Left cardiac atrium (tissue), 4 donors: ENCODE results near the gene FADS2. TPM values are rescaled to one million over a fixed set of nuclear protein-coding genes. Genes with fewer than 3 reads are reported as not detected.

ENCODE experiments used
- ATAC-seq, 2 donors: fragments of 200-7000 bp; cut with Tn5 transposase; one replicate each; pipeline ENCODE4 v1.9.1; 2020; ENCODE audit warnings: mild to moderate bottlenecking in 2 of 2, moderate library complexity in 2 of 2
- DNase-seq: peaks from one replicate; pipeline ENCODE4 v3.0.0-alpha.2; 2020
- intact Hi-C, 2 donors: fragments of 100-400 bp; cut with DNase I; formaldehyde crosslinking; loops; one replicate each; pipeline versions ENCODE4 v1.14.1 to v1.15.1; 2022 to 2023
- long read RNA-seq: library from polyadenylated mRNA; unstranded; transcript quantifications from one replicate; pipeline ENCODE4 v2.0.0, GENCODE V29; 2021
- total RNA-seq, 2 donors: library from RNA; stranded (reverse); fragmentation: NEBNext Ultra II Directional; extraction: Animal tissue kit (Norgen Biotek cat#: 25700); gene quantifications; one replicate each; pipeline ENCODE4 v1.2.1, GENCODE V29; 2021
- donor health status: DM: no; HTN: yes; CAD: no.
- donor health status: DM: no; HTN: yes; CAD: no; lungs with severe emphysema.
- donor health status: DM: yes; HTN: yes; CAD: no.
- donor health status: Dilated cardiomyopathy.

FADS2 gene
- 10 to 100 TPM; 26.3 to 67.5 TPM for total RNA-seq
- long read RNA-seq, full-length matches to known transcripts: 6 of 16 reads
- long read RNA-seq, partial matches to known transcripts: 6 of 16 reads
- long read RNA-seq, other reads (novel, unspliced or antisense): 4 of 16 reads

DNA sequence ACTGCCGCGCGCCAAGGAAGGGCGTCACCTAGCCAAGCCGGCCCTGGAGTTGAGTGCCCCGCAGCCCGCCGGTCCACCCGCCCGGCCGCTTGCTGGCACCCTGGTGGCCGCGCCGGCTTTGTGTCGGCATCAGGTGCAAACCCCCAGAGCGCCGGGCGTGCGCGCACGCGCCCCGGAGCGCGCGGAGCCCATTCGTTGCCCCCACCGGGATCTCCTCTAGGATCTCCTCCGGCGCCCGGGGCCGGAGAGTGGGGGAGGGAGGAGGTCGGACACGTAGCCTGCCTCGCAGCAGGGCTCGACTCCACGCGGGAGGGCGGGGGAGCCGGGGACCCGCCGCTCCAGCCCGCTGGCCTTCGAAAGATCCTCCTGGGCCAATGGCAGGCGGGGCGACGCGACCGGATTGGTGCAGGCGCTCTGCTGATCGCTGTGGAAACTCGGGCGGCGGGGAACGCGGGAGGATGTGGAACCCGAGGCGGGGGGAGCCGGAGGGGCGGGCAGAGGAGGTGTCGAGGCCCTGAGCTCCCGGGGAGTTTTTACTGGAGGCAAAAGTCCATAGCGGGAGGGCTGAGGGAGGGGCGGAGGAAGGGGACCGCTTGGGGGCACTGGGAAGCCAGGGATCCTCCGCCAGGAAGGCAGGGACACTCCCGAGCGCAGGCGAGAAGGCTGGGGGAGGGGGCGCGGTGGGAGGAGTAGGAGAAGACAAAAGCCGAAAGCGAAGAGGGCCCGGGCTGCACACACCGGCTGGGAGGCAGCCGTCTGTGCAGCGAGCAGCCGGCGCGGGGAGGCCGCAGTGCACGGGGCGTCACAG, at the start of gene FADS2:
FADS2 (plus strand) TSS at position 730 of the 808 bp plus-strand sequence. CDS start 91 bp downstream, outside the sequence.
- intact Hi-C loops: no loop called here
- ATAC-seq: peak; percentile 89 to 91

DNA sequence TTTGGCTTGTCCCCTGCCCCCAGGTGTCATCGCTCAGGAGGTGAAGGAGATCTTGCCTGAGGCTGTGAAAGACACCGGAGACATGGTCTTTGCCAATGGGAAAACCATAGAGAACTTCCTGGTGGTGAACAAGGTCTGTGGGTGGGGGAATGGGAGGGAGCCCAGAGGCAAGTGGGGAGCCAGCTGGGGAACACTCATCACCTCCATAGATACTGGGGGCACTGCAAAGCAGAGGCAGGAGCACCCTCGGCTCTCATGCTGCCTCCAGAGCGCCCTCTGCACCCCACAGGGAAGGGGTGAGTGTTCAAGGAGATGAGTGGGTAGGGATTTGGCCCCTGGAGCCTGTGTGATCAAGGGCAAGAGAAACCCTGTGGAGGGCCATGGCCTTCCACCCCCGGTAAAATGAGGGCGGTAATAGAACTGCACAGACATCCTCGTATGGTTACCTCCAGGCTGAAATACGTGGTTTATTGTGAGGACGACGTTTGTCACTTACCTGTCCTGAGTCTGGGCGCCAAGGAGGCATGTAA, 49.7 kb upstream of the FADS2 start:
- intact Hi-C loops: no loop called here
- ATAC-seq (no peak), DNase-seq (no peak)

More for the DNA sequence above, at the start of gene FADS2:
- peak; percentile 92 for DNase-seq

DNA sequence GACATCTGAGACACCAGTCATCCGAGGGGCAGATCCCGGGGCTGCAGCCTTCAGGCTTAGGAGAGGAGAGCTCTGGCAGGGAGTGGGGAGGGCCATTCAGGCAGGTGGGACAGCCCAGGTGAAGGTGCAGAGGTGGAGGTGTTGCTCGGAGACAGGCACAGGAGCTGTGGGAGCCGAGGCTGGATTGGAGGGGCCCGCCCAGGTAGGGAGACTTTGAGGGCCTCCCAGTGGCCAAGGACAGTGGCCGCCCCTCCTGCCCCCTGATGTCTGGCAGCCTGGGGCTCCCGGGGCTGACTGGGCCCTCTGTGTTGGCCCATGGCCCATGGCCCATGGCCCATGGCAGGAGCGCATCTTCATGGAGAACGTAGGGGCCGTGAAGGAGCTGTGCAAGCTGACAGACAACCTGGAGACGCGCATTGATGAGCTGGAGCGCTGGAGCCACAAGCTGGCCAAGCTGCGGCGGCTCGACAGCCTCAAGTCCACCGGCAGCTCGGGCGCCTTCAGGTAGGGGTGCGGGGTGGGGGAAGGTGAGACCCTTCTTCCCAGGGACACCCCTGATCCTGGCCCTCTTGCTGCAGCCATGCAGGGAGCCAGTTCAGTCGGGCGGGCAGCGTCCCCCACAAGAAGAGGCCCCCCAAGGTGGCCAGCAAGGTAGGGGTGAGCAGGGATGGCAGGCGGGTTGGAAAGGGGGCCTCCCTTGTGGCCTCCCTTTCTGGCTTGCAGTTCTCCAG, 49.0 kb upstream of the FADS2 start:
- intact Hi-C loops: no loop called here
- ATAC-seq: no peak
- no peak for DNase-seq

DNA sequence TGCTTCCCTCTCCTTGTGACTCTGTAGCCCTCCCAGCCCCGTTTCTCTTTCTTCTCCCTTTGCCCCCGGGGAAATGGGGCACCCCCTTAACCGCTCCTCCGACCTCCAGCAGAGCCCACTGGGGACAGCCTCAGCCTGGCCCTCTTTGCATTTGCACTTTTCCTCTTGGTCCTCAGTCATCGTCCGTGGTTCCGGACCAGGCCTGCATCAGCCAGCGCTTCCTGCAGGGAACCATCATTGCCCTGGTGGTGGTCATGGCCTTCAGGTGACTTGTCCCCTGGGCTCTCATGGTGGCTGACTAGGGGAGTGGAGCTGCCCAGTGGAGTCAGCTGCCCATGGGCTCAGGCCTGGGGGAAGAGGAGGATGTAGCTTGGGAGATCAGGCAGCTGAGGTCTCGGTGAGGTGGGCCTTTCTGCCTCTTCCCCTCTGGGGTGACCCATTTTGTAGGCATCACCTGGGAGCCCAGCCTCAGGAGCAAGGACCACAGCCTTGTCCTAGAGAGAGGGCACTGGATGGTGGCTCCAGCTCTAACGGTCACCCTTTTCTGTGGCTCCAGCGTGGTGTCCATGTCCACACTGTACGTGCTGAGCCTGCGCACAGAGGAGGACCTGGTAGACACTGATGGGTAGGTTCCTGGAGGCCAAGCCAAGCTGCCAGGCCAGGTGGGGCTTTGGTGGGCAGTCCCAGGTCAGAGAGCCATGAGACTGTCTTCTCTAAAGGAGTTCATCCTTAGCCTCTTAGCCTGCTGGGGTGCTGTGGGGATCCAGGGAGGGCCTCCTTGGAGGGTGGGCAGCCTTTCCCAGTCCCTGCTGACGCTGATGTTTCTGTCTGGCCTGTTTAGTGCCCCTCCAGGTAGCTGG, 48.2 kb upstream of the FADS2 start:
- DNase-seq (no peak), ATAC-seq (no peak)
- intact Hi-C loops: no loop called here

DNA sequence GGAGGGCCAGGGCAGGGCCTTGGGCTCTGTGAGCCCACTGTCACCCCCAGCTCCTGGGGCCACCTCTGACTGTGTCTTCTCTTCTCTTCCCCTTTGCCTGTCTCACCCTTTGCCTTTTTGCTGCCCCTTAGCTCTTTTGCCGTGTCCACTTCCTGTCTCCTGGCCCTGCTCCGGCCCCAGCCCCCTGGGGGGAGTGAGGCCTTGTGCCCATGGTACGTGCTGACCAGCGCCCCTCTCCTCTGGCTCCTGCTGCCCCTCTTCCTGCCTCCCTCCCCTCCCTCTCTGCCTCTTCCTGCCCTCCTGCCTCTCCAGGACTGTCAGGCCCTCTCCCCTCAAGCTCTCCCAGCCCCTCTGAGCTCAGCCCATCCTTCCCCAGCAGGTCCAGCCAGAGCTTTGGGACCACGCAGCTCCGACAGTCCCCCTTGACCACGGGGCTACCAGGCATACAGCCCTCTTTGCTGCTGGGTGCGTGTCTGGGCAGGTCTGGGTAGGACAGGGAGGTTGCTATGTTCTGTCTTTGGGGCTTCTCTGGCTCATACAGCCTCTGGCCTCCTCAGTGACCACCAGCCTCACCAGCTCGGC, 47.4 kb upstream of the FADS2 start:
- intact Hi-C loops: no loop called here
- no peak for ATAC-seq

DNA sequence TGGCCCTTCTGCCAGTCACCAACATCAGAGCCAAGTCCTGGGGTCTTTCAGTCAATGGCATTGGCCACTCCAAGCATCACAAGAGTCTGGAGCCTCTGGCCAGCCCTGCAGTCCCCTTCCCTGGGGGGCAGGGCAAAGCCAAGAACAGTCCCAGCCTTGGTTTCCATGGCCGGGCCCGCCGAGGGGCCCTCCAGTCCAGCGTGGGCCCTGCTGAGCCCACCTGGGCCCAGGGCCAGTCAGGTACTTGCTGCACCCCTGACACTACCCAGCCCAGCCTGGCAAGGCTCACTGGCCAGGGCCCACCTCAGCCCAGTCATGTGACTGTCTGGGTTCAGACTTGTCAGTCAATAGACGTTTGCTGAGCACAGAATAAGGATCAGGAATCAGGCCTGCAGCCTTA, 46.5 kb upstream of the FADS2 start:
- intact Hi-C loops: no loop called here
- ATAC-seq: no peak
- DNase-seq: no peak

More for the DNA sequence above, 47.4 kb upstream of the FADS2 start:
- no peak for DNase-seq

DNA sequence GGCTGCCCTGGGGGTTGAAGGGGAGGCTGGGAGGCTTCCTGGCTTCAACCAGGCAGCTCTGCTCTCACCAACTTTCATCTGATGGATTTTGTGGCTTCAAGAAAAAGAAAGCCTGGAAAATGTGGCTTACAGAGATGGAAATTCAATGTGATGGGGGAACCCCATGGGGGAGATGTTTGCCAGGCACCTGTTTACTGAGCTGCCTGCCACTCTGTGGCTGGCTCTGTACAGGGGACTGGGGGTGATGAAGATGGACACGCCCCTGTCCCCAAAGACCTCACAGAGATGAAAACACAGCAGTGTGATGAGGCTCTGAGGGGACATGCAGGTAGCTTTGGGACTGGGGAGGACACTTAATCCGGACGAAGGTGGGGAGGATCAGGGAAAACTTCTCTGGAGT, 45.8 kb upstream of the FADS2 start:
- intact Hi-C loops: no loop called here
- ATAC-seq (no peak), DNase-seq (no peak)

DNA sequence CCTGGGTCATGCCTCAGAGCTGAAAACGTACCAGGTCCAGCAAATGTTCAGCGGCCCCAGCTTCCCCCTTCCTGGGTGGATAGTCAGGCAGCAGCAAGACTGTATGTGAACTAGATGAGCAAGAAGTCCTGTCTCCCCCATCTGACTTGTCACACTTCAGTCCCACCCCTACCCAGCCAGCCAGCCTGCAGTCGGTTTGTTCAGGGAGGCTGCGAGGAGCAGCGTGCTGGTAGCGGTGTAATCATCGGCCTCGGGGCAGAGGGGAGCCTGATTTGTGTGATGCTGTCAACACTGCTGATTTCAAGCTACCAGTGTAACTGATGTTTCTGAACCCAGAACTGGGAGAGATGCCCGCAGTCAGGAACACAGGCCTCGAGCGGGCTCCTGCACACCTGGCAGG, 45.3 kb upstream of the FADS2 start:
- no peak for ATAC-seq
- intact Hi-C loops: no loop called here
- no peak for DNase-seq

DNA sequence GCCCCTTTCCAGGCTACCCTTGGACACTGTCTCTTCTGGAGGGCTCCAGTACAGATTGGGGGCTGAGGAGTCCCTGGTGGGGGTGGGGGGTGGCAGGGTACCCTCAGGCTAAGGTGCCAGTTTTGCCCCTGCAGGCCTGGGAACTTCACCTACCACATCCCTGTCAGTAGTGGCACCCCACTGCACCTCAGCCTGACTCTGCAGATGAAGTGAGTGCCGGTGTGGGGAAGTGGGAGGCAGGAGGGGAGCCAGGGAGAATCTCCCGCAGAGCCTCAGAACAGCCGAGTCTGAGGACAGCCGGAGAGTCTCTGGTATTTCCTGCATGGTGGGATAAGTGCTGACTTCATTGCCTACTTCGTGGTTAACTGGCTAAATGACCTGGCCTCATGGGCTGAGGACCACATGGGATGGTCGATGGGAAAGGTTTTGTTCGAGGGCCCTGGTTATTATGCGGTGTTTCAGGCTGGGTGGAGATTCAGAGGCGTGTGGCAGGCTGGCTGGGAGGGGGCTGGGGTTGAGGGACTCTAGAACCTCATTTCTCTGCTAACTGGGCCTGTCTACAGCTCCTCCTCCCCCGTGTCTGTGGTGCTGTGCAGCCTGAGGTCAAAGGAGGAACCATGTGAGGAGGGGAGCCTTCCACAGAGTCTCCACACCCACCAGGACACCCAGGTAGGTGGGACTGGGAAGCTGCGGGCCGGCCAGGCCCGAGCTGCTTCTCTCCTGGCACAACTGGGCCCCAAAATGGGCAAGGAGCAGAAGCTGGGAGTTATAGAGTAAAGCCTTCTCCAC, 44.2 kb upstream of the FADS2 start:
- ATAC-seq (no peak), DNase-seq (no peak)
- intact Hi-C loops: no loop called here

DNA sequence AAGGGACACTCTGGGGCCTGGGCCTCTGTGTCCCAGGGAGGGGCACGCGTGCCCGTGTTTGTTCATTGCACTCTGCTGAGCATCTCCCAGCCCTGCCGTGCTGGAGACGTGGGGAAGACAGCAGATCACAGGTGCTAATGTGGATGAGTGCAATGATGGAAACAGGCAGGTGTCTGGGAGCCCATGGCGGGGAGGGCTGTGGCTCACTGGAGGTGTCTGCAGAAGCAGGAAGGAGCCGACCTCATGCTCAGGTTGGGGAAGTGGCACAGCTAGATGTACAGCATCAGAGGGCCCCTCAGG, 43.6 kb upstream of the FADS2 start:
- ATAC-seq (no peak), DNase-seq (no peak)
- intact Hi-C loops: no loop called here

DNA sequence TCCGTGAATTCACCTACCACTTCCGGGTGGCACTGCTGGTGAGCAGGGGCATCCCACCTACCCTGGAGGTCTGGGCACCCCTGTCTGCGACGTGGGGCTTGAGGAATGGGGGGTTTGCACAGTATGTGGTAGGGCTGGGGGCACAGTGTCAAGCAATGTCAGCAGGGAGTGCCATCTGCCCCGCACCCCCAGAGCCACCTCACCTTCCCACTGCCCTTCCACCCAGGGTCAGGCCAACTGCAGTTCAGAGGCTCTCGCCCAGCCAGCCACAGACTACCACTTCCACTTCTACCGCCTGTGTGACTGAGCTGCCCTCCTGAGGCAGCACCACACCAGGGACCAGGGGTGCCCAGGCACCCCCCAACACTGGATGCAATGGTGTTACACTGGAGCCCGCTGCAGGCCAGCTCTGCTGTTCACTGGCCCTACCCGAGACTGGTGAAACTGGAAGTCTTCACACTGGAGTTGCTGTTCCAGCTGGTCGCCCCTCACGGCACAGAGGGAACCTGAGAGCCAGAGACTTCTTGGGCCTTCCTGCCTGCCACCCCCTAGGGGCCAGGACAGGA, 42.2 kb upstream of the FADS2 start:
- intact Hi-C loops: no loop called here
- DNase-seq (no peak), ATAC-seq (no peak)

DNA sequence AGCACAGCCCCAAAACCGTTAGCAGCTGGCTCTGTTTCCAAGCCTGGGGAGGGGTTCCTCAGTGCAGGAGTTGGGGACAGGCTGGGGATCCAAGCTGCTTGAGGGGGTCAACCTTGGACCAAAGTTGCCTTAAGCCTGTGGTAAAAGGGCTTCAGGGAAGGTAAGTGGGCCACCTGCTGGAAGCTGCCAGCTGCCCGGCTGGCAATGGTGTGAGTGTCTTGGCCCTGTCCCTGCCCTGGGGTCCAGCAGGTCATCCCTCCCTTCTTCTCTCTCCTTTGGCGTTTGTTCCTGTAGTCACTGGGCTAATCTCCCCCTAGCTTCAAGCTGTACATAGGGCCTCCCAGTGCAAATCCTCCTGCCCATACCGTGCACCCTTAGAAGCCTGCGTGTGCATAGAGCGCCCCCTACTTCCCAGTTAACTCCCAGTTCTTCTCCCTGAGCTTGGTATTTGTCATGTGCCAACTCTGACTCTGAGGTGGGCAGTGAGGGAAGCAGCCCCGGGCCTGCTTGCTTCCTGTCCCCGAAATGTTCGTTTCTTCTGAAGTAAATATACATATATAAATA, 40.1 kb upstream of the FADS2 start:
- DNase-seq: no peak
- ATAC-seq: peak in 1 of 2 donors; percentile 4
- intact Hi-C loops: no loop called here

DNA sequence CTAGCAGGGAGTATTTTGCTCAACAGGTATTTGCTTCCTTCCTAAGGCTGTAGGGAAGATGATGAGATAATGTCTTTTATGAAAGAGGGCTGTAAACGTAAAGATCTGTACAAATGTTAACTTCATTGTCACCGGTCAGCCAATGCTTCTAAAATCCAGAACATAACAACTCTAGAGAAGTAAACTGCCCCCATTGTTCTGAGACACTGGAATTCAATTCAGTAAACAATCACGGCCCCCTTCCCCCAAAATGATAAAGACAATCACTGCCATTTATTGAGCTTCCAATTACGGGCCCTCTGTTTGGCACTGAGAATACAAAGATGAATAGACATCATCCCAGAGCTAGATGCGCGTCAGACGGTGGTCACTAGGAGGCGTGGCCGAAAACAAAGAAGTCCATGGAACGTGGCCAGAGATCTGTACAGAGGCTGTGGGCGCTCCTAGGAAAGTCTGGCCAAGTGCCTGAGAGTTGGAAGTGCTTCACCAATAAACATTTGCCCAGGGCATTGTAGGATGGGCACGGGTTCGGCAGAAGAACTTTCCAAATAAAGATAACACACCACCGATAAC, 36.3 kb upstream of the FADS2 start:
- DNase-seq: peak; percentile 86
- intact Hi-C loops: no loop called here
- peak; percentile 74 to 77 for ATAC-seq

DNA sequence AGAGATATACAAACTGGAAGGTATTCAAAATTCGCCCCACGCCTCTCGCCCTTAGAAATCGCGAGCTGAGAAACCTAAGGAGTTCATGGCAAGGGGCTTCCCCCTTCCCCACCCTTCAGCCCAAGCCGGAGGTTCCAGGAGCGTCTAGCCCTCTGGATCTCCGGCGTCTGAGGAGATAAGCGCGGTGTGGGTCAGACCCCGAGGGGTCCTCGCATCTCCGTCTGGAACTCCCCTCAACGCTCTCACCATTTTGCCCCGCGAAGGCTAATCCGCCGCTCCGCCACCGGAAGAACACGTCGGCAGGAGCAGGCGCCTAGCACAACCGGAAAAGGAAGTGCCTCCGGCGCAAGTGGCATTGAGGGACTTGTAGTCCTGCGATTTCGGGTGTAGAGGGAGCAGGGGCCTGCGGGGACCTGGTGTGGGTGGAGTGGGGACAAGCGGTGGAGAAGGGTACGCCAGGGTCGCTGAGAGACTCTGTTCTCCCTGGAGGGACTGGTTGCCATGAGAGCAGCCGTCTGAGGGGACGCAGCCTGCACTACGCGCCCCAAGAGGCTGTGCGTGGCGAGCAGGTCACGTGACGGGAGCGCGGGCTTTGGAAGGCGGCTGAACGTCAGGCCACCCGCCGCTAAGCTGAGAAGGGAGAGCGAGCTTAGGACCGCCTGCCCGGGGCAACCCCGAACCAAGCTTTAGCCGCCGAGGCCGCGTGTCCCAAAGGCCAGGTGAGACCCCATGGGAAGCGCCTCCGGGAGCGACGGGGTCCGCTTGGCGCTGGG, 35.6 kb upstream of the FADS2 start, which contains the start of the genes FEN1 and TMEM258:
FEN1 (plus strand) TSS at position 602 of the 773 bp plus-strand sequence. CDS start 2,451 bp downstream, outside the sequence.
TMEM258 (minus strand) TSS at position 290 of the 773 bp plus-strand sequence; CDS start at position 249, 41 bp downstream.
- DNase-seq (peak; percentile 93), ATAC-seq (peak; percentile 90 to 92)
- intact Hi-C loops: no loop called here

DNA sequence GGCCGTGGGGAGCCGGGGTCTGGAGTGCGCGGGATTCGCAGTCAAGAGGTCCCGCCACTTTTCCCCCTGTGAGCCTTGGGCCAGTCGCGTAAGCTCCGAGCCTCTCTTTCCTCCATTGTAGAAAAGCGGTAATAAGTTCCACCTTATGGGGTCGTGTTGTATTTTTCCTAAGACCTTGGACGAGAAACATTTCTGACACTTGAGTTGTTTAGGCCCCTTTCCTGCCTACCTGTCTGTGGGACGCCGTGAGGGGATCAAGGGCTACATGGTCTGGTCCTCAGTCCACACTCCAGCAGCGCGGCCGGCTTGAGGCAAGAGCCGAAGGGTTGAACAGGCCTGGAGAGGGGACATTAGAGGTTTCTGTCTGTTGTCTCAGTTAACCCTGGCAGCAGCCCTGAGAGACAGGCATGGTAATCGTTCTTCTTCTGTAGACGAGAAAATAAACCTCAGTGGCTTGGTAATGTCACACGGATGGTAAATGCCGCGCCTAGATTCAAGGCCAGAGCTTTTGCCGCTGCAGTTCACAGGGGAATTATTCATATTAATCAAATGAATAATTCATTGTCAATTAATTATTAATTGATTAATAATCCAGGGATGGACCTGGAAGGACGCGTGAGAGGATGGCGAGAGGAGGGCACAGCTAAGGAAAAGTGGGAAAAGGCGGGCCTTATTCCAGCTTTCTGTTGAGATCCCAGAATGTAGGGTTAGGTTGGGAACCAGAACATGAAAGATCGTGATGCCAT, 34.8 kb upstream of the FADS2 start:
- intact Hi-C loops: no loop called here
- no peak for DNase-seq
- no peak for ATAC-seq

DNA sequence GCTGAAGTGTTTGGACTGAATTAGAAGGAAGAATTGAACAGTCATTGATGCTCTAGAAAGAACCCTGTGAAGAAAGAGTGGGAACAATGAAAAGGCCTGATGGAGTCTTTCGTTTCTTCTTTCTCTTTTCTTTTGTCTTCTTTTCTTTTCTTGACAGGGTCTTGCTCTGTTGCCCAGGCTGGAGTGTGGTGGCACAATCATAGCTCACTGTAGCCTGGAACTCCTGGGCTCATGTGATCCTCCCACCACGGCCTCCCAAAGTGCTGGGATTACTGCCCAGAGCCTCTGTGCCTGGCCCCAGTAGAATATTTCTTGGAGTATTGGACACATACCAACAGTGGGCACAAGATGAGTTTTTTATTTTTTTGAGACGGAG, 34.3 kb upstream of the FADS2 start:
- DNase-seq (no peak), ATAC-seq (no peak)
- intact Hi-C loops: no loop called here
